Transverse colon (tissue), 4 donors: ENCODE data around the gene GOT2. TPM values are rescaled to one million over a fixed set of nuclear protein-coding genes. Genes with fewer than 3 reads are reported as not detected.

ENCODE experiments used
- DNase-seq: peaks from one replicate; pipeline ENCODE4 v3.0.0-alpha.2; 2019
- H3K27ac ChIP-seq, 4 donors: fragments of 200-600 bp; sonication (generic); 2 replicates each; pipeline ENCODE4 v1.5.1; 2016 to 2018; ENCODE audit warnings: inconsistent platforms in 4 of 4
- H3K27me3 ChIP-seq: fragments of 200-600 bp; sonication (generic); 2 replicates; pipeline ENCODE4 v1.5.1; 2017; ENCODE audit warnings: inconsistent platforms
- H3K36me3 ChIP-seq, 4 donors: fragments of 200-600 bp; sonication (generic); 2 replicates each; pipeline ENCODE4 v1.5.1; 2017 to 2019; ENCODE audit warnings: inconsistent platforms in 4 of 4
- H3K4me1 ChIP-seq, 4 donors: fragments of 200-600 bp; sonication (generic); 2 replicates each; pipeline ENCODE4 v1.5.1; 2017 to 2020; ENCODE audit warnings: inconsistent platforms in 4 of 4
- H3K4me3 ChIP-seq, 4 donors: fragments of 200-600 bp; sonication (generic); 1 replicate in 1 of 4; 2 replicates in 3 of 4; pipeline versions ENCODE4 v1.5.1 to v1.6.1; 2017 to 2019; ENCODE audit warnings: inconsistent platforms in 4 of 4
- H3K9me3 ChIP-seq, 2 donors: fragments of 200-600 bp; sonication (generic); 2 replicates each; pipeline ENCODE4 v1.5.1; 2017 to 2019; ENCODE audit warnings: inconsistent platforms in 2 of 2
- CTCF ChIP-seq, 5 experiments: fragments of 200-600 bp in 3 of 5; fragments of 450-650 bp in 2 of 5; sonication (generic) in 3 of 5; IDR thresholded peaks; 1 replicate in 2 of 5; 2 replicates in 3 of 5; pipeline ENCODE4 v1.5.1; 2016 to 2017; ENCODE audit warnings: antibody characterized with exemption in 5 of 5, inconsistent platforms in 3 of 5, mild to moderate bottlenecking in 2 of 5, moderate library complexity in 1 of 5
- EP300 ChIP-seq: sonication (generic); formaldehyde crosslinking; IDR thresholded peaks from one replicate; pipeline ENCODE4 v1.6.1; 2017; ENCODE audit warnings: antibody characterized with exemption, low read depth
- POLR2A ChIP-seq: fragments of 450-650 bp; IDR thresholded peaks from one replicate; pipeline ENCODE4 v1.6.1; 2016; ENCODE audit warnings: antibody characterized with exemption, mild to moderate bottlenecking, moderate library complexity
- POLR2AphosphoS5 ChIP-seq, 3 donors: sonication (generic); formaldehyde crosslinking; IDR thresholded peaks; one replicate each; pipeline ENCODE4 v1.6.1; 2016; ENCODE audit warnings: antibody characterized with exemption in 3 of 3
- WGBS, 2 donors: methylation state at CpG; one replicate each; pipeline ENCODE4 v1.1.5; 2018; ENCODE audit warnings: low coverage in 1 of 2; 5-methylcytosine and 5-hydroxymethylcytosine counted together
- in situ Hi-C, 4 donors: fragments of 200-750 bp; cut with MboI; loops; one replicate each; pipeline versions ENCODE4 v1.15.0 to v1.15.1; 2017; ENCODE audit warnings: low sequenced_read_pairs in 3 of 4, low pct_ligation_motif_present in 1 of 4, low pct_unique_long_range_greater_than_20kb in 1 of 4
- intact Hi-C: fragments of 100-400 bp; cut with DNase I; formaldehyde crosslinking; loops from one replicate; pipeline ENCODE4 v1.15.1; 2023; ENCODE audit warnings: low total_unique reads
- total RNA-seq, 4 donors: library from RNA; depleted of rRNA; stranded (reverse); fragments of >200 nt; gene quantifications; one replicate each; pipeline ENCODE4 v1.1.0, GENCODE V29; 2016

Gene GOT2
- total RNA-seq, 4 donors from 2014 or later: 29.7 to 75.1 (median 63.8) TPM

- H3K27me3 ChIP-seq: no peaks in the 10 kb centered on the region
- H3K9me3 ChIP-seq: no peaks in the 10 kb centered on the region
- H3K4me3 ChIP-seq: no peak overlapping the region
- 82 to 100% methylated on average over 3 to 9 of the region's 9 CpGs for WGBS, 2 donors
- no peak overlapping the region for H3K27ac ChIP-seq
- TF ChIP-seq POLR2A (no peak), CTCF (IDR thresholded peaks at IDR 0.05) (no peak), EP300 (no peak), POLR2AphosphoS5 (IDR thresholded peaks at IDR 0.05) (no peak)
- H3K36me3 ChIP-seq: peaks cover 0 to 6% (median under 1%) of the 10 kb centered on the region in 4 donors
- intact Hi-C loops (no loop called here), in situ Hi-C loops (no loop called here)
- H3K4me1 ChIP-seq: peaks cover 0 to 6% (median 2%) of the 10 kb centered on the region in 4 donors
- DNase-seq: no peak
These were observed 6.9 kb downstream of the GOT2 start for GRCh38 chr16:58727028-58727781.

GRCh38 chr16:58723109-58723508, 11.0 kb downstream of the GOT2 start:
- Histone ChIP-seq H3K27ac (no peak overlapping the region), H3K36me3 (peaks cover 0 to 44% (median 19%) of the 10 kb centered on the region in 4 donors), H3K4me1 (no peaks in the 10 kb centered on the region), H3K9me3 (no peaks in the 10 kb centered on the region), H3K4me3 (no peak overlapping the region), H3K27me3 (no peaks in the 10 kb centered on the region)
- TF ChIP-seq CTCF (IDR thresholded peaks at IDR 0.05) (no peak), EP300 (no peak), POLR2AphosphoS5 (IDR thresholded peaks at IDR 0.05) (no peak), POLR2A (no peak)
- intact Hi-C loops: no loop called here
- DNase-seq: no peak
- 29 to 85% methylated on average over 3 of the region's 3 CpGs for WGBS, 2 donors
- in situ Hi-C loops: no loop called here

- no peak overlapping the region for H3K27ac ChIP-seq
- H3K27me3 ChIP-seq: no peaks in the 10 kb centered on the region
- no peaks in the 10 kb centered on the region for H3K9me3 ChIP-seq
- H3K36me3 ChIP-seq: peaks cover 0 to 76% (median 30%) of the 10 kb centered on the region in 4 donors
- no peak overlapping the region for H3K4me3 ChIP-seq
- intact Hi-C loops: no loop called here
- TF ChIP-seq POLR2AphosphoS5 (IDR thresholded peaks at IDR 0.05) (no peak), CTCF (IDR thresholded peaks at IDR 0.05) (no peak), EP300 (no peak), POLR2A (no peak)
- WGBS, 2 donors: 93 to 97% methylated on average over 7 to 13 of the region's 13 CpGs
- in situ Hi-C loops: no loop called here
- no peak for DNase-seq
- H3K4me1 ChIP-seq: no peaks in the 10 kb centered on the region
These were observed 16.1 kb downstream of the GOT2 start for GRCh38 chr16:58717994-58718393.

GRCh38 chr16:58716468-58716867, 17.6 kb downstream of the GOT2 start:
- intact Hi-C loops: no loop called here
- TF ChIP-seq POLR2A (no peak), CTCF (IDR thresholded peaks at IDR 0.05) (no peak), POLR2AphosphoS5 (IDR thresholded peaks at IDR 0.05) (no peak), EP300 (no peak)
- in situ Hi-C loops: no loop called here
- peaks cover 0 to 71% (median 29%) of the 10 kb centered on the region in 4 donors for H3K36me3 ChIP-seq
- WGBS, 2 donors: 81 to 83% methylated on average over 4 to 8 of the region's 8 CpGs
- no peak overlapping the region for H3K4me3 ChIP-seq
- no peaks in the 10 kb centered on the region for H3K4me1 ChIP-seq
- no peak overlapping the region for H3K27ac ChIP-seq
- H3K9me3 ChIP-seq: no peaks in the 10 kb centered on the region
- DNase-seq: no peak
- H3K27me3 ChIP-seq: no peaks in the 10 kb centered on the region
